ENCODE results near the gene LUC7L2. TPM values are rescaled to one million over a fixed set of nuclear protein-coding genes. Genes with fewer than 3 reads are reported as not detected.
A peak's percentile ranks its signal among the peaks of the same experiment; 100 is the strongest.

Gene LUC7L2
- total RNA-seq, 1 experiment from 2014 or later: 66.4 TPM

- H3K27ac ChIP-seq: peak overlapping the region; percentile 95; the same call in 1 of the 2 replicates
These were observed 1.8 kb downstream of the LUC7L2 start for GRCh38 chr7:139361523-139361922.

GRCh38 chr7:139362302-139362701 lies 2.6 kb downstream of the LUC7L2 start:
- DNase-seq (ENCODE audit: low read depth in 1 of 2, low spot score in 2 of 2): no peak
- no peak overlapping the region for H3K4me3 ChIP-seq

More at GRCh38 chr7:139361523-139361922, 1.8 kb downstream of the LUC7L2 start:
- peak overlapping the region; percentile 72 for H3K4me3 ChIP-seq
- H3K4me1 ChIP-seq (replicated peaks): peaks cover 4% of the 10 kb centered on the region; the same call in 1 of the 2 replicates
- H3K27me3 ChIP-seq (replicated peaks): no peaks in the 10 kb centered on the region
- DNase-seq (ENCODE audit: low read depth in 1 of 2, low spot score in 2 of 2): no peak
- H3K9me3 ChIP-seq (replicated peaks): no peaks in the 10 kb centered on the region
- peaks cover 42% of the 10 kb centered on the region for H3K36me3 ChIP-seq

GRCh38 chr7:139362981-139363380 lies 3.3 kb downstream of the LUC7L2 start:
- Histone ChIP-seq H3K9me3 (replicated peaks) (no peaks in the 10 kb centered on the region), H3K27ac (no peak overlapping the region), H3K27me3 (replicated peaks) (no peaks in the 10 kb centered on the region), H3K4me3 (no peak overlapping the region), H3K36me3 (peaks cover 50% of the 10 kb centered on the region), H3K4me1 (replicated peaks) (peaks cover 4% of the 10 kb centered on the region; the same call in 1 of the 2 replicates)
- DNase-seq (ENCODE audit: low read depth in 1 of 2, low spot score in 2 of 2): no peak

More at GRCh38 chr7:139362302-139362701, 2.6 kb downstream of the LUC7L2 start:
- Histone ChIP-seq H3K36me3 (peaks cover 44% of the 10 kb centered on the region), H3K27ac (no peak overlapping the region), H3K4me1 (replicated peaks) (peaks cover 4% of the 10 kb centered on the region; the same call in 1 of the 2 replicates), H3K9me3 (replicated peaks) (no peaks in the 10 kb centered on the region), H3K27me3 (replicated peaks) (no peaks in the 10 kb centered on the region)

GRCh38 chr7:139365336-139365735 lies 5.6 kb downstream of the LUC7L2 start:
- Histone ChIP-seq H3K4me1 (replicated peaks) (peaks cover 4% of the 10 kb centered on the region; the same call in 1 of the 2 replicates), H3K27me3 (replicated peaks) (no peaks in the 10 kb centered on the region), H3K36me3 (peaks cover 61% of the 10 kb centered on the region), H3K9me3 (replicated peaks) (no peaks in the 10 kb centered on the region), H3K4me3 (no peak overlapping the region), H3K27ac (no peak overlapping the region)
- no peak for DNase-seq (ENCODE audit: low read depth in 1 of 2, low spot score in 2 of 2)

GRCh38 chr7:139366400-139366799 lies 6.7 kb downstream of the LUC7L2 start:
- no peaks in the 10 kb centered on the region for H3K9me3 ChIP-seq (replicated peaks)
- H3K4me1 ChIP-seq (replicated peaks): peaks cover 4% of the 10 kb centered on the region; the same call in 1 of the 2 replicates
- H3K36me3 ChIP-seq: peaks cover 57% of the 10 kb centered on the region
- no peak overlapping the region for H3K4me3 ChIP-seq
- H3K27ac ChIP-seq: no peak overlapping the region
- no peak for DNase-seq (ENCODE audit: low read depth in 1 of 2, low spot score in 2 of 2)
- no peaks in the 10 kb centered on the region for H3K27me3 ChIP-seq (replicated peaks)

GRCh38 chr7:139367438-139368155 lies 7.9 kb downstream of the LUC7L2 start:
- Histone ChIP-seq H3K27ac (no peak overlapping the region), H3K4me1 (replicated peaks) (no peaks in the 10 kb centered on the region), H3K27me3 (replicated peaks) (no peaks in the 10 kb centered on the region), H3K36me3 (peaks cover 58% of the 10 kb centered on the region), H3K4me3 (no peak overlapping the region), H3K9me3 (replicated peaks) (no peaks in the 10 kb centered on the region)
- no peak for DNase-seq (ENCODE audit: low read depth in 1 of 2, low spot score in 2 of 2)

GRCh38 chr7:139370301-139370942 lies 10.7 kb downstream of the LUC7L2 start:
- no peak overlapping the region for H3K27ac ChIP-seq

GRCh38 chr7:139370943-139371313 lies 11.2 kb downstream of the LUC7L2 start:
- no peak overlapping the region for H3K27ac ChIP-seq
- H3K4me3 ChIP-seq: no peak overlapping the region
- H3K9me3 ChIP-seq (replicated peaks): no peaks in the 10 kb centered on the region
- H3K4me1 ChIP-seq (replicated peaks): no peaks in the 10 kb centered on the region
- H3K27me3 ChIP-seq (replicated peaks): no peaks in the 10 kb centered on the region
- DNase-seq (ENCODE audit: low read depth in 1 of 2, low spot score in 2 of 2): no peak
- H3K36me3 ChIP-seq: peaks cover 47% of the 10 kb centered on the region

More at GRCh38 chr7:139370301-139370942, 10.7 kb downstream of the LUC7L2 start:
- no peak for DNase-seq (ENCODE audit: low read depth in 1 of 2, low spot score in 2 of 2)
- Histone ChIP-seq H3K27me3 (replicated peaks) (no peaks in the 10 kb centered on the region), H3K4me3 (no peak overlapping the region), H3K4me1 (replicated peaks) (no peaks in the 10 kb centered on the region), H3K9me3 (replicated peaks) (no peaks in the 10 kb centered on the region), H3K36me3 (peaks cover 47% of the 10 kb centered on the region)

- Histone ChIP-seq H3K27me3 (replicated peaks) (no peaks in the 10 kb centered on the region), H3K4me1 (replicated peaks) (no peaks in the 10 kb centered on the region)
These were observed 14.6 kb downstream of the LUC7L2 start for GRCh38 chr7:139374246-139374645.

GRCh38 chr7:139382439-139382838 lies 22.7 kb downstream of the LUC7L2 start:
- Histone ChIP-seq H3K4me3 (no peak overlapping the region), H3K4me1 (replicated peaks) (no peaks in the 10 kb centered on the region), H3K27ac (no peak overlapping the region), H3K27me3 (replicated peaks) (no peaks in the 10 kb centered on the region), H3K36me3 (peaks cover 70% of the 10 kb centered on the region), H3K9me3 (replicated peaks) (no peaks in the 10 kb centered on the region)
- no peak for DNase-seq (ENCODE audit: low read depth in 1 of 2, low spot score in 2 of 2)

More at GRCh38 chr7:139374246-139374645, 14.6 kb downstream of the LUC7L2 start:
- H3K9me3 ChIP-seq (replicated peaks): no peaks in the 10 kb centered on the region
- H3K27ac ChIP-seq: no peak overlapping the region
- DNase-seq (ENCODE audit: low read depth in 1 of 2, low spot score in 2 of 2): no peak
- H3K36me3 ChIP-seq: peaks cover 53% of the 10 kb centered on the region
- no peak overlapping the region for H3K4me3 ChIP-seq

GRCh38 chr7:139384611-139385010 lies 24.9 kb downstream of the LUC7L2 start:
- H3K9me3 ChIP-seq (replicated peaks): no peaks in the 10 kb centered on the region
- H3K4me1 ChIP-seq (replicated peaks): no peaks in the 10 kb centered on the region
- H3K36me3 ChIP-seq: peaks cover 75% of the 10 kb centered on the region
- no peak for DNase-seq (ENCODE audit: low read depth in 1 of 2, low spot score in 2 of 2)
- no peak overlapping the region for H3K4me3 ChIP-seq
- H3K27me3 ChIP-seq (replicated peaks): no peaks in the 10 kb centered on the region
- H3K27ac ChIP-seq: no peak overlapping the region

- Histone ChIP-seq H3K27me3 (replicated peaks) (no peaks in the 10 kb centered on the region), H3K36me3 (peaks cover 82% of the 10 kb centered on the region), H3K9me3 (replicated peaks) (no peaks in the 10 kb centered on the region), H3K4me1 (replicated peaks) (no peaks in the 10 kb centered on the region), H3K27ac (no peak overlapping the region), H3K4me3 (no peak overlapping the region)
- no peak for DNase-seq (ENCODE audit: low read depth in 1 of 2, low spot score in 2 of 2)
These were observed 27.9 kb downstream of the LUC7L2 start for GRCh38 chr7:139387594-139387993.

GRCh38 chr7:139389091-139389490 lies 29.4 kb downstream of the LUC7L2 start:
- no peak overlapping the region for H3K4me3 ChIP-seq
- peaks cover 86% of the 10 kb centered on the region for H3K36me3 ChIP-seq
- H3K27me3 ChIP-seq (replicated peaks): no peaks in the 10 kb centered on the region
- H3K4me1 ChIP-seq (replicated peaks): no peaks in the 10 kb centered on the region
- DNase-seq (ENCODE audit: low read depth in 1 of 2, low spot score in 2 of 2): no peak
- no peak overlapping the region for H3K27ac ChIP-seq
- no peaks in the 10 kb centered on the region for H3K9me3 ChIP-seq (replicated peaks)

GRCh38 chr7:139389774-139390173 lies 30.1 kb downstream of the LUC7L2 start:
- H3K9me3 ChIP-seq (replicated peaks): no peaks in the 10 kb centered on the region
- H3K27ac ChIP-seq: no peak overlapping the region
- no peak overlapping the region for H3K4me3 ChIP-seq
- H3K27me3 ChIP-seq (replicated peaks): no peaks in the 10 kb centered on the region
- H3K36me3 ChIP-seq: peaks cover 86% of the 10 kb centered on the region
- no peak for DNase-seq (ENCODE audit: low read depth in 1 of 2, low spot score in 2 of 2)
- peaks cover 3% of the 10 kb centered on the region; the same call in 1 of the 2 replicates for H3K4me1 ChIP-seq (replicated peaks)

Data from SJSA1 (cell line).